Glutamatergic neuron (in vitro differentiated cells): ENCODE data around the gene GFRA4. TPM values are rescaled to one million over a fixed set of nuclear protein-coding genes. Genes with fewer than 3 reads are reported as not detected.

Experiments used
- DNase-seq: peaks from one replicate; pipeline ENCODE4 v3.0.0; 2022
- H3K27ac Mint-ChIP-seq: one replicate; pipeline ENCODE4 v1.8.0; 2020; ENCODE audit warnings: mild to moderate bottlenecking, mixed read lengths, inconsistent platforms; ENCODE audit not compliant: unreplicated experiment
- H3K27me3 Mint-ChIP-seq: one replicate; pipeline ENCODE4 v1.8.0; 2020; ENCODE audit warnings: mild to moderate bottlenecking, moderate library complexity, mixed read lengths, inconsistent platforms; ENCODE audit not compliant: unreplicated experiment
- H3K36me3 Mint-ChIP-seq: one replicate; pipeline ENCODE4 v1.8.0; 2020; ENCODE audit warnings: mild to moderate bottlenecking, mixed read lengths, inconsistent platforms; ENCODE audit not compliant: unreplicated experiment
- H3K4me1 Mint-ChIP-seq: one replicate; pipeline ENCODE4 v1.8.0; 2020; ENCODE audit warnings: mild to moderate bottlenecking, low read depth, mixed read lengths, inconsistent platforms; ENCODE audit not compliant: unreplicated experiment
- H3K4me3 Mint-ChIP-seq: one replicate; pipeline ENCODE4 v1.8.0; 2020; ENCODE audit warnings: mild to moderate bottlenecking, mixed read lengths, inconsistent platforms; ENCODE audit not compliant: unreplicated experiment
- H3K9me3 Mint-ChIP-seq: one replicate; pipeline ENCODE4 v1.8.0; 2020; ENCODE audit warnings: mild to moderate bottlenecking, moderate library complexity, mixed read lengths, inconsistent platforms; ENCODE audit not compliant: unreplicated experiment
- CTCF ChIP-seq: fragments of 200-600 bp; sonication (generic); IDR thresholded peaks from one replicate; pipeline ENCODE4 v1.5.0; 2021; ENCODE audit not compliant: partially characterized antibody, unreplicated experiment
- total RNA-seq: library from RNA; stranded (reverse); fragmentation: NEBNext Ultra II Directional; extraction: Animal tissue kit (Norgen Biotek cat#: 25700); gene quantifications from one replicate; pipeline ENCODE4 v1.2.1, GENCODE V29; 2021; ENCODE audit not compliant: unreplicated experiment

GFRA4 gene
- total RNA-seq, 1 donor from 2014 or later: not detected

GRCh38 chr20:3631534-3631933, 31.7 kb downstream of the GFRA4 start:
- H3K36me3 Mint-ChIP-seq: peaks cover 11% of the 10 kb centered on the region
- H3K27ac Mint-ChIP-seq: no peak overlapping the region
- no peak for TF ChIP-seq CTCF
- no peak for DNase-seq
- H3K27me3 Mint-ChIP-seq: peaks cover 4% of the 10 kb centered on the region
- H3K9me3 Mint-ChIP-seq: peaks cover 4% of the 10 kb centered on the region
- no peak overlapping the region for H3K4me3 Mint-ChIP-seq
- H3K4me1 Mint-ChIP-seq: no peaks in the 10 kb centered on the region

GRCh38 chr20:3630429-3630828, 32.8 kb downstream of the GFRA4 start:
- H3K27ac Mint-ChIP-seq: no peak overlapping the region
- no peaks in the 10 kb centered on the region for H3K4me1 Mint-ChIP-seq
- peaks cover 4% of the 10 kb centered on the region for H3K9me3 Mint-ChIP-seq
- TF ChIP-seq CTCF: no peak
- DNase-seq: no peak
- H3K4me3 Mint-ChIP-seq: no peak overlapping the region
- H3K36me3 Mint-ChIP-seq: peaks cover 11% of the 10 kb centered on the region
- H3K27me3 Mint-ChIP-seq: peaks cover 4% of the 10 kb centered on the region

GRCh38 chr20:3629893-3630292, 33.3 kb downstream of the GFRA4 start:
- H3K36me3 Mint-ChIP-seq: peaks cover 11% of the 10 kb centered on the region
- no peak overlapping the region for H3K27ac Mint-ChIP-seq
- H3K9me3 Mint-ChIP-seq: peaks cover 4% of the 10 kb centered on the region
- no peaks in the 10 kb centered on the region for H3K4me1 Mint-ChIP-seq
- H3K4me3 Mint-ChIP-seq: no peak overlapping the region
- no peak for TF ChIP-seq CTCF
- DNase-seq: no peak
- H3K27me3 Mint-ChIP-seq: peaks cover 4% of the 10 kb centered on the region

- H3K36me3 Mint-ChIP-seq: peaks cover 11% of the 10 kb centered on the region
- peaks cover 4% of the 10 kb centered on the region for H3K9me3 Mint-ChIP-seq
- no peak overlapping the region for H3K27ac Mint-ChIP-seq
- H3K4me1 Mint-ChIP-seq: no peaks in the 10 kb centered on the region
- no peak for TF ChIP-seq CTCF
- no peak for DNase-seq
- no peak overlapping the region for H3K4me3 Mint-ChIP-seq
- H3K27me3 Mint-ChIP-seq: peaks cover 4% of the 10 kb centered on the region
These were observed 34.5 kb downstream of the GFRA4 start for GRCh38 chr20:3628502-3629314.

- Mint-ChIP-seq H3K36me3 (peaks cover 11% of the 10 kb centered on the region), H3K4me3 (no peak overlapping the region), H3K27me3 (peaks cover 4% of the 10 kb centered on the region), H3K27ac (no peak overlapping the region), H3K4me1 (no peaks in the 10 kb centered on the region), H3K9me3 (peaks cover 4% of the 10 kb centered on the region)
- no peak for DNase-seq
- TF ChIP-seq CTCF: no peak
These were observed 35.7 kb downstream of the GFRA4 start for GRCh38 chr20:3627476-3627875.
